NT2/D1 (cell line): ENCODE data around the gene CACNG4.

ENCODE experiments used
- DNase-seq: peaks from one replicate; pipeline ENCODE4 v3.0.0-alpha.2; 2011; ENCODE audit warnings: low read depth, low spot score
- H3K27me3 ChIP-seq: 2 replicates; pipeline ENCODE4 v1.6.0; 2011; ENCODE audit warnings: mild to moderate bottlenecking; ENCODE audit not compliant: insufficient read length, insufficient read depth
- H3K36me3 ChIP-seq: 2 replicates; pipeline ENCODE4 v1.6.1; 2011; ENCODE audit warnings: mild to moderate bottlenecking, low read length, mixed read lengths; ENCODE audit not compliant: insufficient read depth, insufficient read length
- H3K4me1 ChIP-seq: 2 replicates; pipeline ENCODE4 v1.5.1; 2011; ENCODE audit not compliant: insufficient read depth, insufficient read length
- H3K4me3 ChIP-seq: 2 replicates; pipeline ENCODE4 v1.5.1; 2011; ENCODE audit warnings: low read depth; ENCODE audit not compliant: insufficient read length
- H3K9ac ChIP-seq: 2 replicates; pipeline ENCODE4 v1.6.0; 2011; ENCODE audit warnings: low read depth; ENCODE audit not compliant: insufficient read length
- H3K9me3 ChIP-seq: 2 replicates; pipeline ENCODE4 v1.5.1; 2011; ENCODE audit warnings: mild to moderate bottlenecking, low read length; ENCODE audit not compliant: insufficient read depth
- SUZ12 ChIP-seq: IDR thresholded peaks from 2 replicates; pipeline ENCODE4 v1.6.1; 2011; ENCODE audit not compliant: insufficient read length, insufficient read depth; ENCODE audit errors: extremely low read depth
- YY1 ChIP-seq: IDR thresholded peaks from 2 replicates; pipeline ENCODE4 v1.6.1; 2011; ENCODE audit not compliant: insufficient read length, insufficient read depth
- ZNF274 ChIP-seq: IDR thresholded peaks from 2 replicates; pipeline ENCODE4 v1.6.1; 2011; ENCODE audit warnings: mild to moderate bottlenecking, low read depth, low read length

Gene CACNG4

DNA sequence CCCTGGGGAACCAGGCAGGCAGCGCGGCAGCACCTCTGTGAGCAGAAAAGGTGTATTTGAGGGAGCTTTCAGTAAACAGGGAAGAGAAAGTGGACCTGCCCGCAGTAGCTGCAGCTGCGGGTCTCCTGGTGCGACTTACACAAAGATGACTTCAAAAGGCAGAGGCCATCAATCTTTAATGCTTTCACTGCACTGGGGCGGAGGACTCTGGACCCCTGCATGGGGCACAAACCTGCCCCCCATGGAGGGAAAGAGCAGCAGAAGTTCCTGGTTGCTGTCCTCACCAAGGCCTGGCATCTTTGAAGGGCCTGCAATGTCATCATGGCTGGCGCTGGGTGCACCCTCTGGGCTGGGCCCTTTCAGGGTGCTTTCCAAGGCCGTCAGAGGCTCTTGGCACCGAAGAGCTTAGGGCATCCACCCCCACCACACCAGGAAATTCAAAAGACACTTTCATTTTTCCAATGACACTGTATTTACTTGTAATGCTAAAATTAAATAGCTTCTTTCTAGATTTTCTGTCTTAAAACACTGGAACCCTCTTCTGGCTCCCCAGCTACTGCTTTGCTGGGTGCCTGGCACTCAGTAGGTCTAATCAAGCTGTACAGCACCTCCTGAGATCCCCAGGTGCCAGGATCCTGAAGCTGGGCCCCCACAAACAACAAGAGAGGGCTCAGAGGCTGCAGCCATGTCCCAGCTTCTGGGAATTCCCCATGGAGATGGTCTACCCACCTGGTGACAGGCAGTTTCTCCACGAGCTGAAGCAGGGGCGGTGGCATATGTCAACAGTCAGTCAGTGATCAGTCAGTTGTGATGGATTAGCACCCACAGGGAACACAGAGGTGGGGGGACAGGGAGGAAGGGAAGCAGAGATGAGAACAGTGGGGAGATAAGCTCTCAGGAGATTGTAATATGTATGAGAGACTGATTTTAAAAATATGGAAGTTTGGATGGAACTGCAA is 77.7 kb downstream of the CACNG4 start:
- Histone ChIP-seq H3K36me3 (no peaks in the 10 kb centered on the region), H3K27me3 (no peaks in the 10 kb centered on the region), H3K9ac (no peak overlapping the region), H3K4me3 (no peak overlapping the region), H3K4me1 (peaks cover 9% of the 10 kb centered on the region), H3K9me3 (no peaks in the 10 kb centered on the region)
- DNase-seq, result no peak
- TF ChIP-seq YY1, result no peak
- TF ChIP-seq SUZ12, result no peak
- TF ChIP-seq ZNF274, result no peak

DNA sequence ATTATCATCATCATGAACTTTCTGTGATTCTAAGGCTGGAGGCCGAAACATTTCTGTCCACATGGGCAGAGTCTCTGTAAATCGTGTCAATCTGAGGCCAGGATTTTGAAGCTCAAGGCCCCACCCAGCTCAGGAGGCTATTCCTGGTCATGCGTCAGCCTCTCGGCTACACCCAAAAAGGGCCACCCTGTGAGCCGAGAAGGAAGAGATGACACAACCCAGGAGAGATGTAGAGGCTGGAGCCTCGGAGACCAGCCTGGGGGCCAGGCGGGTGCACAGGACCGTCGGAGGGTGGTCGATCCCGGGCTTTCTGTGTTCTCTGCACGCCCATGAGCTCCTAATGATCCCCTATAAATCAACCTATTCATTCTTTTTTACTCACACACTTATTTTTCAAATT is 78.8 kb downstream of the CACNG4 start:
- H3K9me3 ChIP-seq, result peaks cover 7% of the 10 kb centered on the region; the same call in 1 of the 2 replicates
- DNase-seq, result no peak
- no peak overlapping the region for H3K4me3 ChIP-seq
- H3K4me1 ChIP-seq, result peaks cover 9% of the 10 kb centered on the region
- TF ChIP-seq SUZ12, result no peak
- TF ChIP-seq ZNF274, result no peak
- no peak for TF ChIP-seq YY1
- no peaks in the 10 kb centered on the region for H3K36me3 ChIP-seq
- H3K9ac ChIP-seq, result no peak overlapping the region
- H3K27me3 ChIP-seq, result no peaks in the 10 kb centered on the region

DNA sequence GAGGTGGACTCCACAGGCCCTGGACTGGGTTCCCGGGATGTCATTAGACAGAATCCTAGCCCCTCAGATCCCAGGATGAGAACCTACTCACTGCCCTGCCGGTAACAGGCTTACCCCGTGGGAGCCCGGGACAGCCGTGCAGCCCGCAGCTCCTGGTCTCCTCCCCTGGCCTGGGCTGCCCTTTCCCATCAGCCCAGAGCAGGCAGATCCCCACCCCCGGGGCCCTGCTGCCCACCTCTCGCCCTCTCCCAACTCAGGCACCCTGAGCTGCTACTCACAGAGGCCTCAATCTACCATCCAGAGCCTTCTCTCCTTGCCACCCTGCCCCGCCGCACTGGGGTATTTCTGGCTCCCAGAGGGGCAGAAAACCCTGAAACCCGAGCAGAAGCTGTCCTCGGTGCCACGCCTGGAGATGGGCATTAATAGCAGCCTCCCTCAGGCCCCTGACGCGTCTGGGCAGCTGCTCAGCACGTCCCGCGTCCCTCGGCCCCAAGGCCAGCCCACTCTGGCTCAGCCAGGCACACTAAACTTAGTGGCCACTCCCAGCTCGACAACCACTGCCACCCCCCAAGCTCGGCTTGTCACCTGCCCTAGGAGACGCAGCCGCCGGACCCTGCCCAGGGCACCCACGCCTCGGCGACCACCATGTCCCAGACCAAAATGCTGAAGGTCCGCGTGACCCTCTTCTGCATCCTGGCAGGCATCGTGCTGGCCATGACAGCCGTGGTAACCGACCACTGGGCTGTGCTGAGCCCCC is 79.7 kb downstream of the CACNG4 start, which contains the start of gene CACNG1:
TSS of gene CACNG1 (plus strand) at position 539 of the 757 bp plus-strand sequence. CDS start at position 646, 107 bp downstream.
- H3K9ac ChIP-seq, result no peak within 1 kb of the TSS
- no peak for TF ChIP-seq YY1
- TF ChIP-seq ZNF274, result no peak
- TF ChIP-seq SUZ12, result no peak
- no peaks in the 10 kb centered on the region for H3K27me3 ChIP-seq
- no peak within 1 kb of the TSS for H3K4me3 ChIP-seq
- peaks cover 4% of the 10 kb centered on the region for H3K4me1 ChIP-seq
- no peak for DNase-seq
- H3K36me3 ChIP-seq, result no peaks in the 10 kb centered on the region
- H3K9me3 ChIP-seq, result peaks cover 16% of the 10 kb centered on the region

GRCh38 chr17:67044940-67045339 is 80.4 kb downstream of the CACNG4 start:
- no peak for DNase-seq
- H3K4me1 ChIP-seq, result peaks cover 4% of the 10 kb centered on the region
- H3K9me3 ChIP-seq, result peaks cover 21% of the 10 kb centered on the region
- H3K36me3 ChIP-seq, result no peaks in the 10 kb centered on the region
- H3K4me3 ChIP-seq, result no peak overlapping the region
- H3K9ac ChIP-seq, result no peak overlapping the region
- TF ChIP-seq ZNF274 (no peak), YY1 (no peak), SUZ12 (no peak)
- no peaks in the 10 kb centered on the region for H3K27me3 ChIP-seq

GRCh38 chr17:67046398-67046797 is 81.9 kb downstream of the CACNG4 start:
- Histone ChIP-seq H3K4me1 (peaks cover 4% of the 10 kb centered on the region), H3K9me3 (peaks cover 21% of the 10 kb centered on the region), H3K27me3 (no peaks in the 10 kb centered on the region), H3K4me3 (no peak overlapping the region), H3K36me3 (no peaks in the 10 kb centered on the region), H3K9ac (no peak overlapping the region)
- no peak for DNase-seq
- TF ChIP-seq ZNF274 (no peak), YY1 (no peak), SUZ12 (no peak)

GRCh38 chr17:67047382-67047781 is 82.9 kb downstream of the CACNG4 start:
- Histone ChIP-seq H3K27me3 (no peaks in the 10 kb centered on the region), H3K36me3 (no peaks in the 10 kb centered on the region), H3K4me3 (no peak overlapping the region), H3K9ac (no peak overlapping the region), H3K9me3 (peaks cover 21% of the 10 kb centered on the region), H3K4me1 (no peaks in the 10 kb centered on the region)
- DNase-seq, result no peak
- no peak for TF ChIP-seq ZNF274
- no peak for TF ChIP-seq YY1
- TF ChIP-seq SUZ12, result no peak
